WTC11 (cell line): ENCODE results near the gene ADAD2. TPM values are rescaled to one million over a fixed set of nuclear protein-coding genes. Genes with fewer than 3 reads are reported as not detected.

Experiments used
- ATAC-seq: fragments of 200-7000 bp; cut with Tn5 transposase; 2 replicates; pipeline ENCODE4 v1.10.0; 2021; ENCODE audit warnings: mild to moderate bottlenecking, moderate library complexity
- CTCF ChIA-PET: fragments of 300-600 bp; sonication (Branson Sonifier 250); formaldehyde crosslinking; loops from one replicate; lab custom pipeline; 2021; ENCODE audit warnings: antibody characterized with exemption; lab: Charles Lee
- POLR2A ChIA-PET: fragments of 350-600 bp; sonication (Branson Sonifier 250); formaldehyde crosslinking; loops from one replicate; lab custom pipeline; 2021; ENCODE audit warnings: antibody characterized with exemption; lab: Charles Lee
- DNase-seq: peaks from one replicate; pipeline ENCODE4 v3.0.0; 2021; ENCODE audit warnings: low spot score
- H3K27ac Mint-ChIP-seq: 2 replicates; pipeline ENCODE4 v1.8.0; 2021; ENCODE audit warnings: mixed read lengths
- H3K27me3 Mint-ChIP-seq: 2 replicates; pipeline ENCODE4 v1.8.0; 2021; ENCODE audit warnings: low read depth, mild to moderate bottlenecking, moderate library complexity, mixed read lengths
- H3K36me3 Mint-ChIP-seq: 2 replicates; pipeline ENCODE4 v1.8.0; 2021; ENCODE audit warnings: mixed read lengths
- H3K4me1 Mint-ChIP-seq: 2 replicates; pipeline ENCODE4 v1.8.0; 2022; ENCODE audit warnings: mixed read lengths
- H3K4me3 Mint-ChIP-seq: 2 replicates; pipeline ENCODE4 v1.8.0; 2021; ENCODE audit warnings: mild to moderate bottlenecking, moderate library complexity, mixed read lengths
- H3K9me3 Mint-ChIP-seq: 2 replicates; pipeline ENCODE4 v1.8.0; 2021; ENCODE audit warnings: mixed read lengths
- ATF1 ChIP-seq: sonication (generic); formaldehyde crosslinking; IDR thresholded peaks from 2 replicates; pipeline ENCODE4 v1.8.1; 2023; ENCODE audit warnings: mild to moderate bottlenecking, moderate library complexity, missing genetic modification reagents
- CBFB ChIP-seq: sonication (generic); formaldehyde crosslinking; IDR thresholded peaks from 2 replicates; pipeline ENCODE4 v1.8.1; 2022; ENCODE audit warnings: mild to moderate bottlenecking, low read depth, missing genetic modification reagents
- GABPB1 ChIP-seq: sonication (generic); formaldehyde crosslinking; IDR thresholded peaks from 2 replicates; pipeline ENCODE4 v1.8.1; 2023; ENCODE audit warnings: mild to moderate bottlenecking, missing genetic modification reagents
- HMGA2 ChIP-seq: fragments of 250-450 bp; sonication (Bioruptor Pico); IDR thresholded peaks from 2 replicates; pipeline ENCODE4 v1.4.0; 2021; ENCODE audit warnings: mild to moderate bottlenecking, moderate library complexity
- NFATC4 ChIP-seq: fragments of 250-450 bp; sonication (Bioruptor Pico); IDR thresholded peaks from 2 replicates; pipeline ENCODE4 v1.9.0; 2021; ENCODE audit warnings: mild to moderate bottlenecking
- NR1H2 ChIP-seq: sonication (generic); formaldehyde crosslinking; IDR thresholded peaks from 2 replicates; pipeline ENCODE4 v1.9.0; 2021; ENCODE audit warnings: mild to moderate bottlenecking, moderate library complexity, missing genetic modification reagents
- NR3C1 ChIP-seq: sonication (generic); formaldehyde crosslinking; conservative IDR thresholded peaks from 2 replicates; pipeline ENCODE4 v1.8.1; 2023; ENCODE audit warnings: low read depth, mild to moderate bottlenecking, missing genetic modification reagents
- OVOL2 ChIP-seq: fragments of 250-450 bp; sonication (Bioruptor Pico); IDR thresholded peaks from 2 replicates; pipeline ENCODE4 v1.9.0; 2021; ENCODE audit warnings: mild to moderate bottlenecking, borderline replicate concordance
- RORB ChIP-seq: fragments of 250-450 bp; sonication (Bioruptor Pico); IDR thresholded peaks from 2 replicates; pipeline ENCODE4 v1.9.0; 2021; ENCODE audit warnings: mild to moderate bottlenecking
- SOX15 ChIP-seq: fragments of 250-450 bp; sonication (Bioruptor Pico); IDR thresholded peaks from 2 replicates; pipeline ENCODE4 v1.9.0; 2021; ENCODE audit warnings: mild to moderate bottlenecking
- SP1 ChIP-seq: sonication (generic); formaldehyde crosslinking; conservative IDR thresholded peaks from 2 replicates; pipeline ENCODE4 v1.8.1; 2022; ENCODE audit warnings: missing genetic modification reagents
- ZNF121 ChIP-seq: sonication (generic); formaldehyde crosslinking; IDR thresholded peaks from 2 replicates; pipeline ENCODE4 v1.8.0; 2023; ENCODE audit warnings: missing genetic modification reagents
- ZNF671 ChIP-seq: fragments of 250-450 bp; sonication (Bioruptor Pico); IDR thresholded peaks from 2 replicates; pipeline ENCODE4 v1.8.0; 2021; ENCODE audit warnings: mild to moderate bottlenecking
- total RNA-seq: library from RNA; stranded (reverse); gene quantifications from 3 replicates; pipeline ENCODE4 v1.2.3, GENCODE V29; 2021
- TF ChIP-seq, protein P1 (sequence below): sonication (generic); formaldehyde crosslinking; IDR thresholded peaks from 2 replicates; pipeline ENCODE4 v1.8.1; 2022; ENCODE audit warnings: low read depth, mild to moderate bottlenecking, moderate library complexity, missing genetic modification reagents, borderline replicate concordance
- TF ChIP-seq, protein P2 (sequence below): sonication (generic); formaldehyde crosslinking; IDR thresholded peaks from 2 replicates; pipeline ENCODE4 v1.8.0; 2023; ENCODE audit warnings: missing genetic modification reagents, mild to moderate bottlenecking, borderline replicate concordance
- TF ChIP-seq, protein P3 (sequence below): sonication (generic); formaldehyde crosslinking; IDR thresholded peaks from 2 replicates; pipeline ENCODE4 v1.8.1; 2023; ENCODE audit warnings: mild to moderate bottlenecking, moderate library complexity, missing genetic modification reagents
- TF ChIP-seq, protein P4 (sequence below): fragments of 250-450 bp; sonication (Bioruptor Pico); IDR thresholded peaks from 2 replicates; pipeline ENCODE4 v2.1.2; 2022; ENCODE audit warnings: mild to moderate bottlenecking, moderate library complexity
- TF ChIP-seq, protein P5 (sequence below): sonication (generic); formaldehyde crosslinking; IDR thresholded peaks from 2 replicates; pipeline ENCODE4 v1.8.1; 2023; ENCODE audit warnings: mild to moderate bottlenecking, missing genetic modification reagents, moderate library complexity
- TF ChIP-seq, protein P6 (sequence below): sonication (generic); formaldehyde crosslinking; IDR thresholded peaks from 2 replicates; pipeline ENCODE4 v1.8.0; 2022; ENCODE audit warnings: mild to moderate bottlenecking, missing genetic modification reagents
- TF ChIP-seq, protein P7 (sequence below): fragments of 250-450 bp; sonication (Bioruptor Pico); IDR thresholded peaks from 2 replicates; pipeline ENCODE4 v1.8.0; 2021; ENCODE audit warnings: mild to moderate bottlenecking
- TF ChIP-seq, protein P8 (sequence below): fragments of 250-450 bp; sonication (Bioruptor Pico); conservative IDR thresholded peaks from 2 replicates; pipeline ENCODE4 v1.9.0; 2021; ENCODE audit warnings: mild to moderate bottlenecking

Gene ADAD2
- total RNA-seq, 1 experiment from 2014 or later, result 1.6 TPM

DNA sequence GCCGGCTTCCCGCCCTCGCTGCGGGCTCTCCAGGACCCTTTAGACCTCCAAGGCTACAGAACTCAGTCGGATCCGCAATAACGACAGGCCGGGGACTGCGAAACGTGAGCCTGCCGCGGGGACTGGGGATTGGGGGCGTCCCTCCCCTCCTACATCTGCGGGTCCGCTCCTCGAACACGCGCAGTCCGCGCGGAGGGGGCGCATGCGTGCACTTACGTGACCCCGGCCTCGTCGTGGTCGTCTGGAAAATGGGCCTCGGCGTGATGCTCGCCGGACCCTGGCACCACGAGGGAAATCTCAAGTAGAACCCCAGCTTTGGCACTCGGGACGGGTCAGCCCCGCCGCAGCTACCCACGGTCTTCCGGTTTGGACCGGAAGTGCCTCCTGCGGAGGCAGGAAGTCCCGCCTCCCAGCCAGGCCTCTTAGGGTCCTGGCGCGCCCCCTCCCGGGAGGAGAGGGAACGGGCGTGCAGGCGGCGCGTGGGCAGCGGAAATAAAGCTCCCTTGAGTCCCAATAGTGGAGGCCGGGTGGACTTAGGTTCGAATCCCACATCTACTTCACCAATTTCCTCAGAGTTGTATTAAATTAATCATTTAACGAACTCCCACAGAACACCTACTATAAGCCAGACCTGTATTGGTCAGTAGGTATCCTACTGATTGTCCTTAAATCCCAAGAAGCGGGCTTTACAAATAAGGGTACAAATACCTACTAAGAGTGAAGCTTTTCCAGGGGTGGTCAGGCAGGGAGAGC, 4.1 kb upstream of the ADAD2 start, which contains the start of gene TAF1C (continued):
- TF ChIP-seq NR1H2 (no peak), CBFB (CRISPR knock-in tag) (no peak), NFATC4 (CRISPR knock-in tag) (no peak), RORB (no peak), ZNF671 (CRISPR knock-in tag) (no peak), ZNF121 (no peak), ATF1 (CRISPR knock-in tag) (no peak), SP1 (CRISPR knock-in tag) (0 out of 2 replicates have a peak, but pooled peaks have one; percentile 42)
- TF ChIP-seq, protein P1, sequence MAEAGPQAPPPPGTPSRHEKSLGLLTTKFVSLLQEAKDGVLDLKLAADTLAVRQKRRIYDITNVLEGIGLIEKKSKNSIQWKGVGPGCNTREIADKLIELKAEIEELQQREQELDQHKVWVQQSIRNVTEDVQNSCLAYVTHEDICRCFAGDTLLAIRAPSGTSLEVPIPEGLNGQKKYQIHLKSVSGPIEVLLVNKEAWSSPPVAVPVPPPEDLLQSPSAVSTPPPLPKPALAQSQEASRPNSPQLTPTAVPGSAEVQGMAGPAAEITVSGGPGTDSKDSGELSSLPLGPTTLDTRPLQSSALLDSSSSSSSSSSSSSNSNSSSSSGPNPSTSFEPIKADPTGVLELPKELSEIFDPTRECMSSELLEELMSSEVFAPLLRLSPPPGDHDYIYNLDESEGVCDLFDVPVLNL, result no peak
- TF ChIP-seq, protein P2, sequence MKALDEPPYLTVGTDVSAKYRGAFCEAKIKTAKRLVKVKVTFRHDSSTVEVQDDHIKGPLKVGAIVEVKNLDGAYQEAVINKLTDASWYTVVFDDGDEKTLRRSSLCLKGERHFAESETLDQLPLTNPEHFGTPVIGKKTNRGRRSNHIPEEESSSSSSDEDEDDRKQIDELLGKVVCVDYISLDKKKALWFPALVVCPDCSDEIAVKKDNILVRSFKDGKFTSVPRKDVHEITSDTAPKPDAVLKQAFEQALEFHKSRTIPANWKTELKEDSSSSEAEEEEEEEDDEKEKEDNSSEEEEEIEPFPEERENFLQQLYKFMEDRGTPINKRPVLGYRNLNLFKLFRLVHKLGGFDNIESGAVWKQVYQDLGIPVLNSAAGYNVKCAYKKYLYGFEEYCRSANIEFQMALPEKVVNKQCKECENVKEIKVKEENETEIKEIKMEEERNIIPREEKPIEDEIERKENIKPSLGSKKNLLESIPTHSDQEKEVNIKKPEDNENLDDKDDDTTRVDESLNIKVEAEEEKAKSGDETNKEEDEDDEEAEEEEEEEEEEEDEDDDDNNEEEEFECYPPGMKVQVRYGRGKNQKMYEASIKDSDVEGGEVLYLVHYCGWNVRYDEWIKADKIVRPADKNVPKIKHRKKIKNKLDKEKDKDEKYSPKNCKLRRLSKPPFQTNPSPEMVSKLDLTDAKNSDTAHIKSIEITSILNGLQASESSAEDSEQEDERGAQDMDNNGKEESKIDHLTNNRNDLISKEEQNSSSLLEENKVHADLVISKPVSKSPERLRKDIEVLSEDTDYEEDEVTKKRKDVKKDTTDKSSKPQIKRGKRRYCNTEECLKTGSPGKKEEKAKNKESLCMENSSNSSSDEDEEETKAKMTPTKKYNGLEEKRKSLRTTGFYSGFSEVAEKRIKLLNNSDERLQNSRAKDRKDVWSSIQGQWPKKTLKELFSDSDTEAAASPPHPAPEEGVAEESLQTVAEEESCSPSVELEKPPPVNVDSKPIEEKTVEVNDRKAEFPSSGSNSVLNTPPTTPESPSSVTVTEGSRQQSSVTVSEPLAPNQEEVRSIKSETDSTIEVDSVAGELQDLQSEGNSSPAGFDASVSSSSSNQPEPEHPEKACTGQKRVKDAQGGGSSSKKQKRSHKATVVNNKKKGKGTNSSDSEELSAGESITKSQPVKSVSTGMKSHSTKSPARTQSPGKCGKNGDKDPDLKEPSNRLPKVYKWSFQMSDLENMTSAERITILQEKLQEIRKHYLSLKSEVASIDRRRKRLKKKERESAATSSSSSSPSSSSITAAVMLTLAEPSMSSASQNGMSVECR, result peak; percentile 77; the same call in 1 of the 2 replicates
- TF ChIP-seq, protein P3, sequence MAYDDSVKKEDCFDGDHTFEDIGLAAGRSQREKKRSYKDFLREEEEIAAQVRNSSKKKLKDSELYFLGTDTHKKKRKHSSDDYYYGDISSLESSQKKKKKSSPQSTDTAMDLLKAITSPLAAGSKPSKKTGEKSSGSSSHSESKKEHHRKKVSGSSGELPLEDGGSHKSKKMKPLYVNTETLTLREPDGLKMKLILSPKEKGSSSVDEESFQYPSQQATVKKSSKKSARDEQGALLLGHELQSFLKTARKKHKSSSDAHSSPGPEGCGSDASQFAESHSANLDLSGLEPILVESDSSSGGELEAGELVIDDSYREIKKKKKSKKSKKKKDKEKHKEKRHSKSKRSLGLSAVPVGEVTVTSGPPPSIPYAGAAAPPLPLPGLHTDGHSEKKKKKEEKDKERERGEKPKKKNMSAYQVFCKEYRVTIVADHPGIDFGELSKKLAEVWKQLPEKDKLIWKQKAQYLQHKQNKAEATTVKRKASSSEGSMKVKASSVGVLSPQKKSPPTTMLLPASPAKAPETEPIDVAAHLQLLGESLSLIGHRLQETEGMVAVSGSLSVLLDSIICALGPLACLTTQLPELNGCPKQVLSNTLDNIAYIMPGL (CRISPR knock-in tag), result no peak; the same call in 1 of the 2 replicates
- TF ChIP-seq, protein P4, sequence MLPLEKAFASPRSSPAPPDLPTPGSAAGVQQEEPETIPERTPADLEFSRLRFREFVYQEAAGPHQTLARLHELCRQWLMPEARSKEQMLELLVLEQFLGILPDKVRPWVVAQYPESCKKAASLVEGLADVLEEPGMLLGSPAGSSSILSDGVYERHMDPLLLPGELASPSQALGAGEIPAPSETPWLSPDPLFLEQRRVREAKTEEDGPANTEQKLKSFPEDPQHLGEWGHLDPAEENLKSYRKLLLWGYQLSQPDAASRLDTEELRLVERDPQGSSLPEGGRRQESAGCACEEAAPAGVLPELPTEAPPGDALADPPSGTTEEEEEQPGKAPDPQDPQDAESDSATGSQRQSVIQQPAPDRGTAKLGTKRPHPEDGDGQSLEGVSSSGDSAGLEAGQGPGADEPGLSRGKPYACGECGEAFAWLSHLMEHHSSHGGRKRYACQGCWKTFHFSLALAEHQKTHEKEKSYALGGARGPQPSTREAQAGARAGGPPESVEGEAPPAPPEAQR, result no peak
- TF ChIP-seq, protein P5, sequence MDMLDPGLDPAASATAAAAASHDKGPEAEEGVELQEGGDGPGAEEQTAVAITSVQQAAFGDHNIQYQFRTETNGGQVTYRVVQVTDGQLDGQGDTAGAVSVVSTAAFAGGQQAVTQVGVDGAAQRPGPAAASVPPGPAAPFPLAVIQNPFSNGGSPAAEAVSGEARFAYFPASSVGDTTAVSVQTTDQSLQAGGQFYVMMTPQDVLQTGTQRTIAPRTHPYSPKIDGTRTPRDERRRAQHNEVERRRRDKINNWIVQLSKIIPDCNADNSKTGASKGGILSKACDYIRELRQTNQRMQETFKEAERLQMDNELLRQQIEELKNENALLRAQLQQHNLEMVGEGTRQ, result no peak

DNA sequence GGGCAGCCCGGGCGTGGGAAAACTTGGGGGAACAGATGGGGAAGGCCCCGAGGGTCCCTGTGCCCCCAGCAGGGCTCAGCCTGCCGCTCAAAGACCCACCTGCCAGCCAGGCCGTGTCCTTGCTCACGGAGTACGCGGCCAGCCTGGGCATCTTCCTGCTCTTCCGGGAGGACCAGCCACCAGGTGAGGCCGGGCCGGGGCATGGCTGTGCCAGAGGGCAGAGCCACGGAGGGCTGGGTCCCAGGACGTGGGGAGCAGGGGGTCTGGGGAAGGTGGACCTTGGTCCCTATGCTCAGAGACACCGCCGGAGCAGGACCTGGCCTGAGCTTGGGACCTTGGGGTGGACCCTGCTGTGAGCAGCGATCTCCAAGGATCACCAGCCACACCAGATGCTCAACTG, 509 bp downstream of the ADAD2 start:
- Mint-ChIP-seq H3K27me3 (no peaks in the 10 kb centered on the region; the same call in none of the 2 replicates), H3K36me3 (no peaks in the 10 kb centered on the region), H3K9me3 (no peaks in the 10 kb centered on the region), H3K4me3 (no peak overlapping the region), H3K4me1 (no peaks in the 10 kb centered on the region), H3K27ac (no peak overlapping the region)
- ChIA-PET CTCF (interaction anchor here (1.0 to 1.1 kb wide), 2 partner anchors 10 to 16 kb away, joined by 3 to 4 read pairs; no protein-coding TSS in a partner anchor), POLR2A (no interaction called here)
- DNase-seq (no peak), ATAC-seq (no peak)
- TF ChIP-seq OVOL2 (no peak), SP1 (CRISPR knock-in tag) (no peak), NR3C1 (no peak), HMGA2 (CRISPR knock-in tag) (no peak), ZNF121 (no peak), SOX15 (no peak), GABPB1 (no peak)
- TF ChIP-seq, protein P6, sequence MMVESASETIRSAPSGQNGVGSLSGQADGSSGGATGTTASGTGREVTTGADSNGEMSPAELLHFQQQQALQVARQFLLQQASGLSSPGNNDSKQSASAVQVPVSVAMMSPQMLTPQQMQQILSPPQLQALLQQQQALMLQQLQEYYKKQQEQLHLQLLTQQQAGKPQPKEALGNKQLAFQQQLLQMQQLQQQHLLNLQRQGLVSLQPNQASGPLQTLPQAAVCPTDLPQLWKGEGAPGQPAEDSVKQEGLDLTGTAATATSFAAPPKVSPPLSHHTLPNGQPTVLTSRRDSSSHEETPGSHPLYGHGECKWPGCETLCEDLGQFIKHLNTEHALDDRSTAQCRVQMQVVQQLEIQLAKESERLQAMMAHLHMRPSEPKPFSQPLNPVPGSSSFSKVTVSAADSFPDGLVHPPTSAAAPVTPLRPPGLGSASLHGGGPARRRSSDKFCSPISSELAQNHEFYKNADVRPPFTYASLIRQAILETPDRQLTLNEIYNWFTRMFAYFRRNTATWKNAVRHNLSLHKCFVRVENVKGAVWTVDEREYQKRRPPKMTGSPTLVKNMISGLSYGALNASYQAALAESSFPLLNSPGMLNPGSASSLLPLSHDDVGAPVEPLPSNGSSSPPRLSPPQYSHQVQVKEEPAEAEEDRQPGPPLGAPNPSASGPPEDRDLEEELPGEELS (CRISPR knock-in tag), result no peak
- TF ChIP-seq, protein P7, sequence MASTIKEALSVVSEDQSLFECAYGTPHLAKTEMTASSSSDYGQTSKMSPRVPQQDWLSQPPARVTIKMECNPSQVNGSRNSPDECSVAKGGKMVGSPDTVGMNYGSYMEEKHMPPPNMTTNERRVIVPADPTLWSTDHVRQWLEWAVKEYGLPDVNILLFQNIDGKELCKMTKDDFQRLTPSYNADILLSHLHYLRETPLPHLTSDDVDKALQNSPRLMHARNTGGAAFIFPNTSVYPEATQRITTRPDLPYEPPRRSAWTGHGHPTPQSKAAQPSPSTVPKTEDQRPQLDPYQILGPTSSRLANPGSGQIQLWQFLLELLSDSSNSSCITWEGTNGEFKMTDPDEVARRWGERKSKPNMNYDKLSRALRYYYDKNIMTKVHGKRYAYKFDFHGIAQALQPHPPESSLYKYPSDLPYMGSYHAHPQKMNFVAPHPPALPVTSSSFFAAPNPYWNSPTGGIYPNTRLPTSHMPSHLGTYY (CRISPR knock-in tag), result no peak
- TF ChIP-seq, protein P8, sequence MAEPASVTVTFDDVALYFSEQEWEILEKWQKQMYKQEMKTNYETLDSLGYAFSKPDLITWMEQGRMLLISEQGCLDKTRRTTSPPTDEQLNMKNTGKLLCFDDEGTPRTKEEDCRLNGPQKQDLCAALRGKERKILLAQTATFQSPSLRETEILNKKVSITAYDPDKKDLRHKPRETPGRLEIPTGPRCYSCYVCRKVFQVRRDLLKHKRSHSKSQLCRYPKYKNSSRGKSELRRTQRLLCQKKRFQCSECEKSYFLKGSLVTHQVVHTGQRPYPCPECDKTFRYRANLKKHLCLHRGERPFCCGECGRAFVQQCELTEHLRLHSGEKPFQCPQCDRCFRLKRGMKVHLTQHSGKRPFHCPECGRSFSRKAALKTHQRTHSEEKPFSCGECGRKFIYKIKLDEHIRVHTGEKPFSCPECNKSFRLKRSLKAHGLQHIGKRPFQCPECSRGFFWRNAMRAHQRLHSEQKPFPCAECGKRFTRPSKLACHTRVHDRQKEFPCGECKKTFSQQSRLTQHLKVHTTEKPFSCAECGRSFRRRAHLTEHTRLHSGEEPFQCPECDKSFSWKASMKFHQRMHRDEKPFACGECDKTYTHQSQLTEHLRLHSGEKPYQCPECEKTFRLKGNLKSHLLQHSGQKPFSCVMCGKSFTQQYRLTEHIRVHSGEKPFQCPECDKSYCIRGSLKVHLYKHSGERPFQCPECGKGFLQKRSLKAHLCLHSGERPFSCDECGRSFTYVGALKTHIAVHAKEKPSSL (CRISPR knock-in tag), result no peak
